ENCODE measurements around the gene SYNE2. TPM values are rescaled to one million over a fixed set of nuclear protein-coding genes. Genes with fewer than 3 reads are reported as not detected.

Gene SYNE2
- total RNA-seq, 1 experiment from 2014 or later = 71.1 TPM

- ATAC-seq (no peak), DNase-seq (ENCODE audit: low spot score) (no peak)
- Mint-ChIP-seq H3K4me3 (no peak overlapping the region), H3K27ac (peak overlapping the region; percentile 77; the same call in 1 of the 2 replicates), H3K9me3 (peaks cover 6% of the 10 kb centered on the region), H3K27me3 (ENCODE audit: low read depth) (no peaks in the 10 kb centered on the region), H3K4me1 (peaks cover 48% of the 10 kb centered on the region), H3K36me3 (peaks cover 5% of the 10 kb centered on the region)
- POLR2A ChIA-PET = no interaction called here
- TF ChIP-seq ZNF121 (CRISPR knock-in tag; IDR thresholded peaks at IDR 0.05) = 0 out of 2 replicates have a peak, but pooled peaks have one; percentile 59
- TF ChIP-seq ERG (CRISPR knock-in tag; IDR thresholded peaks at IDR 0.05) = no peak
- CTCF ChIA-PET = no interaction called here
Measured at GRCh38 chr14:63895510-63895909, 42.7 kb downstream of the SYNE2 start.

- Mint-ChIP-seq H3K4me1 (peaks cover 41% of the 10 kb centered on the region), H3K4me3 (no peak overlapping the region), H3K36me3 (peaks cover 5% of the 10 kb centered on the region), H3K27me3 (ENCODE audit: low read depth) (no peaks in the 10 kb centered on the region), H3K9me3 (peaks cover 7% of the 10 kb centered on the region), H3K27ac (peak overlapping the region; percentile 5; the same call in 1 of the 2 replicates)
- CTCF ChIA-PET = no interaction called here
- DNase-seq (ENCODE audit: low spot score) (no peak), ATAC-seq (no peak)
- TF ChIP-seq ZNF121 (CRISPR knock-in tag; IDR thresholded peaks at IDR 0.05) (no peak), CREB1 (CRISPR knock-in tag; IDR thresholded peaks at IDR 0.05) (no peak), ZNF425 (CRISPR knock-in tag; conservative IDR thresholded peaks at IDR 0.05) (no peak), ZNF396 (CRISPR knock-in tag; IDR thresholded peaks at IDR 0.05; ENCODE audit: borderline replicate concordance) (no peak), FOXP1 (CRISPR knock-in tag; IDR thresholded peaks at IDR 0.05; ENCODE audit: borderline replicate concordance) (no peak), ZSCAN18 (CRISPR knock-in tag; IDR thresholded peaks at IDR 0.05) (no peak), ZNF416 (CRISPR knock-in tag; IDR thresholded peaks at IDR 0.05) (no peak), USF2 (CRISPR knock-in tag; IDR thresholded peaks at IDR 0.05) (no peak), HMGA2 (CRISPR knock-in tag; IDR thresholded peaks at IDR 0.05) (no peak), NFE2L1 (CRISPR knock-in tag; IDR thresholded peaks at IDR 0.05) (no peak), ETV6 (CRISPR knock-in tag; IDR thresholded peaks at IDR 0.05) (no peak), TP53 (CRISPR knock-in tag; IDR thresholded peaks at IDR 0.05) (no peak), IRF2 (CRISPR knock-in tag; IDR thresholded peaks at IDR 0.05; ENCODE audit: borderline replicate concordance, low read depth) (no peak), SMAD3 (CRISPR knock-in tag; IDR thresholded peaks at IDR 0.05; ENCODE audit: borderline replicate concordance) (no peak), E2F1 (CRISPR knock-in tag; IDR thresholded peaks at IDR 0.05) (no peak)
- POLR2A ChIA-PET = no interaction called here
Measured at GRCh38 chr14:63896278-63896720, 43.5 kb downstream of the SYNE2 start.

- peak overlapping the region; percentile 67 for H3K27ac Mint-ChIP-seq
- peaks cover 7% of the 10 kb centered on the region for H3K9me3 Mint-ChIP-seq
- ChIA-PET POLR2A (no interaction called here), CTCF (interaction anchor here (0.6 kb wide), 2 partner anchors 10 to 479 kb away, joined by 5 to 6 read pairs; no protein-coding TSS in a partner anchor)
- H3K4me3 Mint-ChIP-seq = no peak overlapping the region
- H3K27me3 Mint-ChIP-seq (ENCODE audit: low read depth) = no peaks in the 10 kb centered on the region
- H3K4me1 Mint-ChIP-seq = peaks cover 33% of the 10 kb centered on the region
- no peak for DNase-seq (ENCODE audit: low spot score)
- ATAC-seq = no peak
- H3K36me3 Mint-ChIP-seq = peaks cover 5% of the 10 kb centered on the region
- TF ChIP-seq NFATC4 (CRISPR knock-in tag; IDR thresholded peaks at IDR 0.05) (no peak), MYBL2 (CRISPR knock-in tag; IDR thresholded peaks at IDR 0.05) (no peak), ZNF512 (CRISPR knock-in tag; IDR thresholded peaks at IDR 0.05; ENCODE audit: borderline replicate concordance) (no peak), E2F5 (CRISPR knock-in tag; IDR thresholded peaks at IDR 0.05) (no peak), GTF2I (CRISPR knock-in tag; conservative IDR thresholded peaks at IDR 0.05) (no peak), CBFB (CRISPR knock-in tag; IDR thresholded peaks at IDR 0.05; ENCODE audit: low read depth) (no peak), FOXK1 (CRISPR knock-in tag; IDR thresholded peaks at IDR 0.05) (no peak), MLX (CRISPR knock-in tag; IDR thresholded peaks at IDR 0.05) (no peak)
Measured at GRCh38 chr14:63897721-63898163, 44.9 kb downstream of the SYNE2 start.
